Left renal cortex interstitium (tissue), 4 donors: ENCODE data around the gene ADH5. TPM values are rescaled to one million over a fixed set of nuclear protein-coding genes. Genes with fewer than 3 reads are reported as not detected.
A peak's percentile ranks its signal among the peaks of the same experiment; 100 is the strongest.
"Not testable (repeated sequence)": the region's sequence is repeated elsewhere in the genome, so short reads cannot be mapped to it uniquely, and the experiment has no call there.

ENCODE experiments used
- DNase-seq, 4 donors: peaks; one replicate each; pipeline ENCODE4 v3.0.0-alpha.2; 2013; ENCODE audit warnings: low read depth in 4 of 4, low spot score in 2 of 4, missing footprints in 1 of 4
- polyA plus RNA-seq, 4 donors: library from polyadenylated mRNA; unstranded; fragments of 120-200 nt; gene quantifications; one replicate each; pipeline ENCODE4 v1.2.1, GENCODE V29; 2013; ENCODE audit not compliant: insufficient read length in 4 of 4

Gene ADH5
- polyA plus RNA-seq, result 100 to 1,000 TPM; 231 to 314 (median 236) TPM

DNA sequence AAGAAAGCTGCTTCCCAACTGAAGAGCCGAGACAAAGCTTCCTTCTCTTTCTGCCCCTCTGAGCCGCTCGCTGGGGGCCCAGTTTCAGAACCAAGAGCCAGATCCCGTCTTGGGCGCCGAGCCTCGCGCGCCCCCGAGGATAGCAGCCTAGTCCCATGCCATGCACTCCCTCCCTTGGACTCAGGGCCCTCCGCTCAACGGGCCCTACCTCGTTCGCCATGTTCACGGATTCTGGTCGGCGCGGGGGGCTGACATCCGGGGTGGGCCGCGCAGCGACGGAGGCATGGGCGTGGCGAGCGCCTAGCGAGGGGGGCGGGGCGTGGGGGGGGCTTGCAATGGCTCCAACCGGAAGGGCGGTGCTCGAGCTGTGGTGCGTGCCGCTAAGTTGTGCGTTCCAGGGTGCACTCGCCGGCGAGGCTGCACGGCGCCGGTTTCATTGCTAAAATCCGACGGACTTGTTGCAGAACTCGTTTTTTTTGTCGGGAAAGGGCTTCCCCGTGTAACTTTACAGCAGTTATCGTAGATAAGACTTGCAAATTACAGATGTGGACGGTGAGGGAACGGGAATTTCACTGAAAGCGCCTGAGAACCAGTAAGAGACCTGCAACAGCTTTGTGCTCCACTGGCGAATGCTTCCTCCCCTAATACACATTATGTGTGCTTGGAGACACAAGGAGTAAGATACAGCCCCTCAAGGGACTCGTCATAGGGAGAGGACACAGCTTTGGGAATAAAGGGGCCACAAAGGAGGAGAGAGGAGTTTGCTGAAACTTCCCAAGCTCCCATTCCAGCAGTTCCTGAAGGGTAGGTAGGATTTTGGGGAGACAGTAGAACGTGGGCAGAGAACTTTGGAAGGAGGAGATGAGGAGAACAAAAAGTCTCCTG is at the start of gene ADH5:
ADH5 (minus strand) TSS at position 308 of the 885 bp plus-strand sequence; CDS start at position 220, 88 bp downstream.
- DNase-seq, result peak; percentile 66 to 92 (median 74)

DNA sequence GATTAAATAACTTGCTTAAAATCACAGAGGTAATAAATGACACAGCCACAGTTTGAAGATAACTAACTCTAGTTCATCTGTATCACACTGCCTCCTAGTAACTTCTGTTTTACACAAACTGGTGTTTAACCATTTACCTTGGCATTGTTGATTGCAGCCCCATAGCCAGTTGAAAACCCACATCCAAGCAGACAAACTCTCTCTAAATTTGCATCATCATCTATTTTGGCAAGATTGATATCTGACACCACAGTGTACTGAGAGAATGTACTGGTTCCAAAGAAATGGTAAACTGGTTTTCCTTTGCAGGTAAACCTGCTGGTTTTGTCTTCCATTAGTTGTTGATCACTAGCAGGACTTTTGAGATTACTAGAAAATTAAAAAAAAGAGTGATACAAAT is 47.7 kb upstream of the ADH5 start:
- DNase-seq, result no peak

DNA sequence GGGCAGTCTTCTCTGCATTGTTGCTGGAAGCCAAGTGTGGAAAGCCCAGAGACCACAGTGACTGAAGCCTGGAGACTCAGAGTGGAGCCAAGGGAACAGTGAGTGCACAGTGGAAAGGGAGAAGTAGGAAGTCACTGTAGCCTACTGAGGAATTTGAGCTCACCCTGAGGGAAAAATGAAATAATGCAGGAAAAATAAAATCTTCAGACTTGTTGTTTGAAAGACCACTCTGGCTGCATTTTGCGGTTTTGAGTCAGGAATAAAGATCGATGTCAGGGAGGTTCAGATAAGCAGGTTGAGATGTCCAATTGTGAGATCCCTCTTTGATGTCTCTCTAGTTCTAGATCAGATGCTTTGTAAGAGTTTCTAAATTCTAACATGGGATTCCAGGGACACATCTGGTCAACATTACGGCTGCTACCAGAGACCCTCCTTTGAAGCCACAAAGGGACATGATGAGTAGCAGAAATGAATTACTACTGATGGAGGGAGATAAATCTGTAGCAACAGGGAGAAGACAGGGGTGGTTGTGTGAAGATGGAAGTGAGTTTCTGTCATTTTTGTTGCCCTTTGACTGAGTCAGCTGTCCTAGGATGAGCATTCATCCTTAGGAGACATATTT is 47.1 kb upstream of the ADH5 start:
- no peak for DNase-seq

DNA sequence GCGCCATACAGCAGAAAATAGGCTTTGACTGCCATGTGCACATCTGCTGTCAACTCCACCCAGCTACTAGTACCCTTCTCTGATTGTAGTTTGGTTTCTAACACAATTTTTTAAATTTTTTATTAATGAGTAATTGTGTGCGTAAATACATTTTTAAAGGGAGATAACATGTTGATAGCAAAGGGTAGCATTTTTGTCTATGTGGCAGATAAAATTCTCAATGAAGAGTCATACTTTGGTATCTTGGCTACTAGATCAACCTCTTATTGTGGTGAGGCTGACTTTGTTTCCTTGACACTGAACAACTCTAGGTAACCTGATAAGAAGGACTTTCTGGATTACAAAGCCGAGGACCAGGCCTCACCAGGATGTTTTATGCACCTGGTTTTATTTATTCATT is 46.0 kb upstream of the ADH5 start:
- DNase-seq, result no peak

DNA sequence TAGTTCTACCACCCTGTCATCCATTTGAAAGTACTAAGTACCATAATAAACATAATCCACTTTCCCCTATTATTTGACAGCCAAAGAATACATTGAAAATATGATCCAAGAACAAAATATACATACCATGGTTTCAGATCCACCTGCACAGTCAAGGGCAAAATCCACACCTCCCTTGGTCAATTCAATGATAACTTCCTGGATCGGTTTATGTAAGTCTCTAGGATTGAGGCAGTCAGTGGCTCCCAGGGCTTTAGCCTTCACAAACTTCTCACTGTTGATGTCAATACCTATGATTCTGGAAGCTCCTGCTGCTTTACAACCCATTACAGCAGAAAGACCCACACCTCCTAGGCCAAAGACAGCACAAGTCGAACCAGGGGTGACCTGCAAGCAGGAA is 42.8 kb upstream of the ADH5 start:
- no peak for DNase-seq

DNA sequence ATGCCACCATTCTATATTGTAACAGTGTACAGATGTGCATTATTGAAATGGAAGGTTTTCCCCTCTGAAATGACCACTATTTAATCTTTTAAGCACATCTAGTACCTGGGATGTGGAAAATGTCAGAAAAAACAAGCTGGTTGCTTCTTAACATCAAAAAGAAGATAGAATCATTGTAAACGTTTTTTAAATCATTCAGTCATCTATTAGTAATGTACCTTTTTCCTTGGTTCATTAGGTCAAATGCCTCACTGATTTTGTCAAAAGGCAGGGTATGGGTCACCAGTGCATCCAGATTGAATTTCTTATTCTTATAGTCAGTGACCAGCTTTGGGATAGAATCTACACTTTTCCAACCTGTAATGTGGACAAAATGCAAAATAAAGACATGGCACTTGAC is 37.8 kb upstream of the ADH5 start:
- no peak for DNase-seq

DNA sequence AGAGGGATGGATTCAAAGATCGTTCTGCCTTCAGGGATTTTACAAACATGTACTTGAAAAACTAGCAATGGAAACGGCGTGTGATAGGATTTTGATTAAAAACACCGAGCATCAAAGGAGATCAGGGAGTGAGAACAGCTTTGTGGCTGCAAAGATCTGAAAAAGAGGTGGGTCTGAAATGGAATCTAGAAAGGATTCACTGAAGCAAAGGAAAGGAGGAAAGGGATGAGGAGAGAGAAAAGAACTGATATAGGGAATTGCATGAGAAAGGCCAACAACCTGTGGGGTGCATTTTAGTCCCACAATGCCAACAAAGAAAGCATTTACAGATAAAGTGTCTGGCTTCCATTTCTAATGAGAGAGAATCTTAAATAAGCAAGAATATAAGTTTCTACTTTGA is 32.4 kb upstream of the ADH5 start:
- DNase-seq, result no peak

DNA sequence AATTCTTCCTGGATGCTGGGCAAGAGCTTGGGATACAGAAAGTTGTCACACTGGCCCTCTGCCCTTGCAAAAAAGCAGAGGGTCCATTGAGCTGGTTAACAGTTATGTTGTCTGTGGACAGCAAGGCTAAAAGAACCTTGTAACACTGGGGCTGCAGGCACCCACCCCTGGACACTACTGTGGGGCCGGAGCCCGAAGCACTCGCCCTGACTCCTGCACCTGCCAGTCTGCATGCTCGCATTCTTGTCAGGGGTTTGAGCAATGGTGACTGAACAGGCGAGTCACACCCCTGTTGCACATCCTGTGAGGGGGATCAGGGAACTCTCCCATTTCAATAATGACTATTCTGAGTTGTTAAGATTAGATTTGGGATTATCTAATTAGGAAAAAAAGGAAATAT is 31.9 kb upstream of the ADH5 start:
- no peak for DNase-seq

DNA sequence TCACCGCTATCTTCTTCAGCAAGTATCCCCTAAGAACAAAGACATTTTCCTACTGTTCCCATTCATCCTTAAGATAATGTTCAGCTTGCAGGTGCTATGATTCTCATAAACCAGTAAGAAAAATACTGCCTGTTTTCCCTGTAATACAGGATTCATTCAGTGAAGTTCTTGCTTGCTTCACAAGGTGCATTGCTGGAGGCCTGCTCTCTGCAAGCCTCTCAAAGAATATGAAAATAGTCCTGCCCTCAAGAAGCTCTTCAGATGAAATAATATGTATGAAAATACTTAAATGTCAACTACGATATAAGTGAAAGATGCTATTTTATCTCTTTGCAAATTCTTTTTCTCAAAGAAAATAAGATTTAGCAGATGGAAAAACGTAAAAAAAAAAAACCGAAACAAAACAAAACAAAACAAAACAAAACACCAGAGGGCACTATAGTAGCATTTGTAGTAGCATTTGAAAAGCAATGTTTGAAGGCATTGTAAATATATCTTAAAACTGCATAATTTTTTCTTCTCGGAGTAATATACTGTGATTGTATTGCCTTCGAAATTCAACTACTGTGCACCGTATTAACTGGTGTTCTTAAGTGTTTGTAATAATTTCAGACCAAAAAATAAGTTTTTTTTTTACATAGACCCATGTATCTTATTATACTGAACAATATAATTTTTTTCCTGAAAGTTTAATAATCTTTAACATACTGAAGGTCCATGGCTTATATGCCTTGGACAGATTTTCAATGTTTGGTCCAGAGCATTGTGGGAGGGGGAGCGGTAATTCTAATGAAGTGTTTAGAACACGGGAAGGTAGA is 29.5 kb upstream of the ADH5 start:
- peak in 1 of 4 donors; percentile 15 for DNase-seq

DNA sequence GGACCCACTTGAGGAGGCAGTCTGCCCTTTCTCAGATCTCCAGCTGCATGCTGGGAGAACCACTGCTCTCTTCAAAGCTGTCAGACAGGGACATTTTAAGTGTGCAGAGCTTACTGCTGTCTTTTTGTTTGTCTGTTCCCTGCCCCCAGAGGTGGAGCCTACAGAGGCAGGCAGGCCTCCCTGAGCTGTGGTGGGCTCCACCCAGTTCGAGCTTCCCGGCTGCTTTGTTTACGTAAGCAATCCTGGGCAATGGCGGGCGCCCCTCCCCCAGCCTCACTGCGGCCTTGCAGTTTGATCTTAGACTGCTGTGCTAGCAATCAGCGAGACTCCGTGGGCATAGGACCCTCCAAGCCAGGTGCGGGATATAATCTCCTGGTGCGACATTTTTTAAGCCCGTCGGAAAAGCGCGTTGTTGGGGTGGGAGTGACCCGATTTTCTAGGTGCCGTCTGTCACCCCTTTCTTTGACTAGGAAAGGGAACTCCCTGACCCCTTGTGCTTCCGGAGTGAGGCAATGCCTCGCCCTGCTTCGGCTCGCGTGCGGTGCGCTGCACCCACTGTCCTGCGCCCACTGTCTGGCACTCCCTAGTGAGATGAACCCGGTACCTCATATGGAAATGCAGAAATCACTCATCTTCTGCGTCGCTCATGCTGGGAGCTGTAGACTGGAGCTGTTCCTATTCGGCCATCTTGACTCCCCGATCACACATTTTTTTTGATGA is 28.7 kb upstream of the ADH5 start:
- not testable (repeated sequence) for DNase-seq

DNA sequence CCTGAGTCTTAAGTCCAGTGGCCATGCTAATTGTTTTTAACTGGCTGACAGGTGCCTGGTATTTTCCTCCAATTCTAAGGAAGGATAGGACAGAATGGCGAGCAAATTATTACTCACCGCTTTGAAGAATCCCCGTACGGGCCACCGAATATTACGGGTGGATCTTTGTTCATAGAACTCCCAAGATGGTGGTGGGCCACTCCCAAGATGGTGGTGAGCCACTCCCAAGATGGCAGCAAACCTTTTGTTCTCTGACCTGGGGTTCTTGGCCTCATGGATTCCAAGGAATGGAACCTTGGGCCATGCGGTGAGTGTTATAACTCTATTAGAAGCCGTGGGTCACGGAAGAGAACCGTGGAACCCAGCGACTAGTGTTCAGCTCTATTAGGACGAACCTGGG is 20.7 kb upstream of the ADH5 start:
- not testable (repeated sequence) for DNase-seq

DNA sequence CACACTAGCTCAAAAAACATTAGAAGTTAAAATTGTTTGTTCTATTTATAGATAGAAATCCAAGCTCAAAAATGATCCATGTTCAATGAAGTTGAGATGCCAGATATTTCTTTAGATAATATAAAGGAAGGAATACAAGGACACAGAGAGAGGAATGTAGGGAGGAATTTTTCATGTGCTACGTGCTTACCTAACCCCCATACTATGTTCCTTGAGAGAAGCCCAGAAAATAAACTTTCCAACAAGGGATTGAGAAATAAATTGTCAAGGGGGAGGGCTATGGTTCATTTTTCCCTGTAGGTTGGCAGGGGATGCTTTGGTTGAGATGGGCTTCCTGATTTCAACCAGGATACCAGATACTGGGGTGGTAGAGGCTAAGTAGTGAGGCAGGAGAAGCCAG is 15.6 kb upstream of the ADH5 start:
- no peak for DNase-seq

DNA sequence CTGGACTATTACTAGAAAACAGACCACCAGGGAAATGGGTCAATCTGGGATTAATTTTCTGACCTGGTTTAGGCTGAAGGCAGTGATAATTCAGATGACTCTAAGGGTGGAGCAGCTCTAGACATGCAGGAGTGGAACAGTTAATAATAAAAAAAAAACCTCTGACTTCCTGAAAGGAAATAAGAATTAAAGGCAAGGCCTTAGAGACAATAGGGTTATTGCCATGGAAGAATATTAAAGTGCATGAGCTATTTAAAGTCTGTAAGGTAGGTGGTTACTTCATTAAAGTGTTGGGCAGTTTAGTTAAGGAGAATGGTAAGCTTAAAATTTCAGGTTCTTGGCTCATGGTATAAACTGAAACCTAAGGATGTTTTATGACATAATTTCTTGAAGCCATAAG is 14.6 kb upstream of the ADH5 start:
- no peak for DNase-seq

DNA sequence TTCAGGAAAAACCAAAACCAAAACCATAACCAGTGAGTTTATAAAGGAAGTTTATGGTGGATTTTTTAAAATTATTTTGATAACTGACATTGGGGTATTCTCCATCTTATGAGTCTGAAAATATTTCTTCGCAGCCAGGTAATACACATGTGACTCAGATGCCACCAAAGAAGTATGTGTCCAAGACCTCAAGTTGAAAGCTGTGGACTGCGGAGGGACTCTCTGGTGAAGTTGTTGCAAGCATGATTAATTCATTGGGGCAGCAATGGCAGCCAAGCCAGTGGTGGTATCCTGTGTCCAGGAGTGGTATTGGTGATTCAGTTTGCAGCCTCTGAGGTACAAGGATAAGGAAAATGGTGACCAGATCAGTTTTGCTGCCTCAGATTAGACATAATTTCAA is 14.0 kb upstream of the ADH5 start:
- DNase-seq, result no peak

DNA sequence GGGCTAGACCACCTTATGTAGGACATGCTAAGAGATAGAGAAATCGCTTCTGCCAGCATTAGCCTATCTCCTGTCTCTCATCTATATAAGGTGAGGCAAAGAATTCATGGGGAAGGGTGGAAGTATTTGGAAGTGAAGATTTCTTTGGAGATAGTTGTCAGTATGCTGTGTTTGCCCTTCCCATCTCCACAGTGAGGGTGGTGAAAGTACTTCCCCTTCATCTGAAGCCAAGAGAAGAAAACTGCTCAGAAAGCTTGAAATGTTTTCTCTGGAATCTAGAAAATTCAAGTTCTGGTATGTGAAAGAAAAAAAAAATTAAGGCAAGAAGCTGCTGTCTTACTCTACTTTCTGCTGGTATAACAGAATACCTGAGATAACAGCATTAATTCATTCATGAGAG is 12.3 kb upstream of the ADH5 start:
- no peak for DNase-seq

DNA sequence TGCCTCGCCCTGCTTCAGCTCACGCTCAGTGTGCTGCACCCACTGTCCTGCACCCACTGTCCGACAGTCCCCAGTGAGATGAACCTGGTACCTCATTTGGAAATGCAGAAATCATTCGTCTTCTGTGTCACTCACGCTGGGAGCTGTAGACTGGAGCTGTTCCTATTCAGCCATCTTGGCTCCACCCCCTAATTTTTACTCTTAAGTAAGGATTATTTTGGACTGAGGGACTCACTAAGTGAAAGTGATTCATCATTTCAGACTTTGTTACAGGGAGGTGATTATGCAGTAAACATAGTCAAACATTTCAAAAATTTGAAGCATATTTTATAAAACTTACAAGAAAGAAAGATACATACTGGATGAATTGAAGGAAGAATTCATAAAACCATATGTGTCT is 11.2 kb upstream of the ADH5 start:
- DNase-seq, result not testable (repeated sequence)

DNA sequence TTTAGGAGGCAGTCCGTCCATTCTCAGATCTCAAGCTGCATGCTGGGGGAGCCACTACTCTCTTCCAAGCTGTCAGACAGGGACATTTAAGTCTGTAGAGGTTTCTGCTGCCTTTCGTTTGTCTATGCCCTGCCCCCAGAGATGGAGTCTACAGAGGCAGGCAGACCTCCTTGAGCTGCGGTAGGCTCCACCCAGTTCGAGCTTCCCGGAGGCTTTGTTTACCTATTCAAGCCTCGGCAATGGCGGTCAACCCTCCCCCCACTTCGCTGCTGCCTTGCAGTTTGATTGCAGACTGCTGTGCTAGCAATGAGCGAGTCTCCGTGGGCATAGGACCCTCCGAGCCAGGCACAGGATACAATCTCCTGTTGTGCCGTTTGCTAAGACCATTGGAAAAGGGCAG is 10.7 kb upstream of the ADH5 start:
- DNase-seq, result no peak

DNA sequence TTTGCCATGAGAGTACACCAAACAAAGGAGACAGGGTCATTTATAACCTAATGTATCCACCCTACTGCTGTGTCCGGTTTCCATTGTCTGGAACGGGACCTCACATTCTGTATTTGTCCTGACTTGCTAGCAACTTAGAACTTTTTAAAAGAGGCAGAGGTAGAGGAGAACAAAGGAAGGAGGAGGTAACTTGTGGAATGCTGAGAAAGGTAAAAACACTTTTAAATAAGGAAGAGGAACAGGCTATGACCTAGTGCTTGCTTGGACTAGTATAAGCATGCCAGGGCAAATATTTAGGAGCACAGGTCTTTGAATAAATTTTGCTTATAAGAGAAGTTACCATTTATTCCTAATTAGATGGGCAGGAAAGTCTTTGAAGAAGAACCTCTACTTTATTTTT is 3.3 kb upstream of the ADH5 start:
- not testable (repeated sequence) for DNase-seq

DNA sequence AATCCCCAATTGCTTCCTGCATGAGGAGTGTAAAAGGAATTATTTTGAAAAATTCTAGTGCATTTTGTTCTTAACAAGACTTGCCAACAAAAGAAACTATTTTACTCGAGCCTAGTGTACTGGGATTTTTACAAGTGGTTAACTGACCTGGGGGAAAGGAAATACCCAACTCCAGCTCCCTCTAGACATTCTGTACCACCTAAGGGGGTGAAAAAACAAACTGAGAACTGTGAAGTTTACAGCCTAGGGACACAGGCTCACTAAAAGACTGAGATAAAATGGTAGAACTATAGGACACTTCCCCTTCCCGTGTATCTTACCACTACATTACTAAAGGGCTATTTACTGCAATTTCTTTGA is 2.6 kb upstream of the ADH5 start:
- DNase-seq, result no peak

DNA sequence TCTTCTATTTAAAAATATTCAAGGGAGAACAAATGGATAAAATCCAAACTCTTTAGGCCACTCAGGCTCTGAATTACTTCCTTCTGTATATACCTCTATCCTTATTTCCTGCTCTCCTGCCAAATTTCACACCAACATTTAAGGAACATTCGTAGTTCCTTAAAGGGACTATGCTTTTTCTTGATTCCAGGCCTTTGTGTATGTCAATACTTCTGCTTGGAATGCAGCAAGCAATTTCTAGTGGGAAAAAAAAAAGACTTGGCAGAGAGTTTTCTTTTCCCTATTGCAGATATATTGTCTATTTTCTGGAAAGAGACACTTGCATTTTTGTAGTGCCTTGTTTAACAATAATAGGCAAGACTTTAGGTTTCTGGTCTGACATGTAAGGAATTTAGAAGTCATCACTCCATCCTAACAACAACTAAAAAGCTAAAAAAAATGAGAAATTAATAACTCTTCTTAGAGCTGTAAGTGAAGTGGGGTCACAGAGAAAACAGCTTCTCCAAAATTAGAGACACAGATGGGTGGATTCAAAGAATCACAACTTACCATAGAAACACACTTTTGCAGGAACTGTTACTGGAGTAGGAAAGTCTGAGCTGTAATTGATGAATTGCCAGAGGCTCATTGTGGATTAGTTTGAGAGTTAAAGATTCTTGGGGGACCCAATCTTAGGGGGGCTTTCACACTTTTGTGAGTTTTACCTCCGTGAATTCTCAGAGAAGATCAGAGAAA is 2.1 kb upstream of the ADH5 start:
- no peak for DNase-seq
